K562 (cell line): ENCODE data around the gene ANTKMT. TPM values are rescaled to one million over a fixed set of nuclear protein-coding genes. Genes with fewer than 3 reads are reported as not detected.

Experiments used
- IFI16 ChIP-seq: fragments of 250-450 bp; sonication (Bioruptor Pico); IDR thresholded peaks from 2 replicates; pipeline ENCODE4 v2.1.2; 2022; ENCODE audit warnings: mild to moderate bottlenecking, inconsistent platforms
- JUND ChIP-seq, 2 experiments: IDR thresholded peaks; 2 replicates in 1 of 2; 3 replicates in 1 of 2; pipeline ENCODE4 v1.6.1; 2011; ENCODE audit warnings: borderline replicate concordance in 2 of 2, low read depth in 2 of 2, low read length in 2 of 2, improper control_type of control experiment in 1 of 2, missing biosample characterization in 1 of 2, missing genetic modification characterization in 1 of 2, missing genetic modification reagents in 1 of 2
- KLF13 ChIP-seq: fragments of 450-650 bp; IDR thresholded peaks from 2 replicates; pipeline ENCODE4 v1.6.1; 2016; ENCODE audit warnings: missing genetic modification characterization, low read depth, mild to moderate bottlenecking, missing compliant biosample characterization, moderate library complexity, borderline replicate concordance
- MYNN ChIP-seq, 2 experiments: sonication (generic); formaldehyde crosslinking in 1 of 2; IDR thresholded peaks; 2 replicates each; pipeline versions ENCODE4 v1.5.0 to v1.6.1; 2016 to 2020; ENCODE audit warnings: antibody characterized with exemption in 1 of 2, missing genetic modification reagents in 1 of 2
- NFATC3 ChIP-seq: fragments of 450-650 bp; IDR thresholded peaks from 2 replicates; pipeline ENCODE4 v1.6.1; 2017; ENCODE audit warnings: mild to moderate bottlenecking
- SP2 ChIP-seq: IDR thresholded peaks from 2 replicates; pipeline ENCODE4 v1.6.1; 2011; ENCODE audit warnings: mild to moderate bottlenecking, low read depth, low read length, moderate library complexity; ENCODE audit not compliant: poor library complexity, severe bottlenecking; ENCODE audit errors: extremely low read depth
- TCF7L2 ChIP-seq: fragments of 150-350 bp; IDR thresholded peaks from 2 replicates; pipeline ENCODE4 v1.6.1; 2016; ENCODE audit warnings: low read depth, mild to moderate bottlenecking, low read length, moderate library complexity
- ZFPM2 ChIP-seq: fragments of 250-450 bp; sonication (Bioruptor Pico); IDR thresholded peaks from 2 replicates; pipeline ENCODE4 v1.5.1; 2022; ENCODE audit warnings: mild to moderate bottlenecking
- polyA plus RNA-seq, 8 experiments: library from polyadenylated mRNA; depleted of rRNA in 4 of 8; stranded (reverse) in 5 of 8; unstranded in 3 of 8; fragments of >200 nt; fragmentation: Nextera tagmentation in 2 of 8; fragmentation: Illumina TruSeq in 1 of 8; extraction: Ambion mirVana in 2 of 8; extraction: Trizol in 1 of 8; gene quantifications; 2 replicates each; pipeline versions ENCODE4 v1.2.1 to v1.2.3, GENCODE V29; 2011 to 2014; ENCODE audit warnings: inconsistent platforms in 1 of 8, missing spikeins in 1 of 8
- total RNA-seq, 7 experiments: library from RNA; depleted of rRNA in 6 of 7; stranded (reverse); fragments of >200 nt in 6 of 7; fragmentation: Illumina TruSeq in 2 of 7; extraction: Trizol in 2 of 7; gene quantifications; 2 replicates each; pipeline versions ENCODE4 v1.2.1 to v1.2.3, GENCODE V29; 2011 to 2021; ENCODE audit warnings: low replicate concordance in 1 of 7
- TF ChIP-seq, protein P1 (sequence below), 2 experiments: fragments of 450-650 bp; formaldehyde crosslinking in 1 of 2; IDR thresholded peaks; 2 replicates each; pipeline versions ENCODE4 v1.4.0 to v1.6.1; 2014 to 2020; ENCODE audit warnings: mild to moderate bottlenecking in 2 of 2, borderline replicate concordance in 1 of 2, low read depth in 1 of 2
- TF ChIP-seq, protein P2 (sequence below): sonication (generic); formaldehyde crosslinking; IDR thresholded peaks from 2 replicates; pipeline ENCODE4 v1.8.0; 2022; ENCODE audit warnings: mild to moderate bottlenecking, low read depth, missing genetic modification reagents
- TF ChIP-seq, protein P3 (sequence below): fragments of 150-350 bp; IDR thresholded peaks from 2 replicates; pipeline ENCODE4 v1.6.1; 2014; ENCODE audit warnings: low read depth, mild to moderate bottlenecking, low read length, borderline replicate concordance

ANTKMT gene
- total and polyA plus RNA-seq, 9 of the 15 experiments (the other 6 are each of a cell fraction or from before 2014, with no cell fraction given): 0.58 to 217 (median 19.1) TPM

DNA sequence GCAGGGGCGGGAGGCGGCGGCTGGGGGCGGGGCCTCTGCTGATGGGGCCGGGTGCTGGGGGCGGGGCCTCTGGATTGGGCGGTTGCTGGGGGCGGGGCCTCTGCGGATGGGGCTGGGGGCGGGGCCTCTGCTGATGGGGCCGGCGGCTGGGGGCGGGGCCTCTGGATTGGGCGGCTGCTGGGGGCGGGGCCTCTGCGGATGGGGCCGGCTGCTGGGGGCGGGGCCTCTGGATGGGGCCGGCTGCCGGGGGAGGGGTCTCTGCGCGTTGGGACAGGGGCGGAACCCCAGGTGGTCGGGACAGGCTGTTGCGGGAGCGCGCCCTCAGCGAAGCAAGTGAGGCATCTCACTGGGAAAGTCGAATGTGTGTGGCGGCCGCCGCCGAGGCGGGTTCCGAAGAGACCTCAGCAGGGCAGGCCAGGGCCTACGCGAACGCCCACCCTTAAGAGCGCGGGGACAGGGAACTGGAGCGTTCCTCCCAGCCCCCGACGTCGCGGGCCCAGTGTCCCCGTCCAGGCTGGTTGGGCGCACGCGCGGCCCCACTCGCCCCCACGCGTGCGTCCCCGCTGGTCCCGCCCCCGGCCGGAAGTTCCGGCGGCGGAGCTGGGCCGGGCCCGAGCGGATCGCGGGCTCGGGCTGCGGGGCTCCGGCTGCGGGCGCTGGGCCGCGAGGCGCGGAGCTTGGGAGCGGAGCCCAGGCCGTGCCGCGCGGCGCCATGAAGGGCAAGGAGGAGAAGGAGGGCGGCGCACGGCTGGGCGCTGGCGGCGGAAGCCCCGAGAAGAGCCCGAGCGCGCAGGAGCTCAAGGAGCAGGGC lies 40.9 kb upstream of the ANTKMT start, which contains the start of gene STUB1 (continued):
- TF ChIP-seq MYNN (IDR thresholded peaks at IDR 0.05): no peak
- no peak for TF ChIP-seq MYNN (CRISPR knock-in tag; IDR thresholded peaks at IDR 0.05)
- TF ChIP-seq, protein P1, sequence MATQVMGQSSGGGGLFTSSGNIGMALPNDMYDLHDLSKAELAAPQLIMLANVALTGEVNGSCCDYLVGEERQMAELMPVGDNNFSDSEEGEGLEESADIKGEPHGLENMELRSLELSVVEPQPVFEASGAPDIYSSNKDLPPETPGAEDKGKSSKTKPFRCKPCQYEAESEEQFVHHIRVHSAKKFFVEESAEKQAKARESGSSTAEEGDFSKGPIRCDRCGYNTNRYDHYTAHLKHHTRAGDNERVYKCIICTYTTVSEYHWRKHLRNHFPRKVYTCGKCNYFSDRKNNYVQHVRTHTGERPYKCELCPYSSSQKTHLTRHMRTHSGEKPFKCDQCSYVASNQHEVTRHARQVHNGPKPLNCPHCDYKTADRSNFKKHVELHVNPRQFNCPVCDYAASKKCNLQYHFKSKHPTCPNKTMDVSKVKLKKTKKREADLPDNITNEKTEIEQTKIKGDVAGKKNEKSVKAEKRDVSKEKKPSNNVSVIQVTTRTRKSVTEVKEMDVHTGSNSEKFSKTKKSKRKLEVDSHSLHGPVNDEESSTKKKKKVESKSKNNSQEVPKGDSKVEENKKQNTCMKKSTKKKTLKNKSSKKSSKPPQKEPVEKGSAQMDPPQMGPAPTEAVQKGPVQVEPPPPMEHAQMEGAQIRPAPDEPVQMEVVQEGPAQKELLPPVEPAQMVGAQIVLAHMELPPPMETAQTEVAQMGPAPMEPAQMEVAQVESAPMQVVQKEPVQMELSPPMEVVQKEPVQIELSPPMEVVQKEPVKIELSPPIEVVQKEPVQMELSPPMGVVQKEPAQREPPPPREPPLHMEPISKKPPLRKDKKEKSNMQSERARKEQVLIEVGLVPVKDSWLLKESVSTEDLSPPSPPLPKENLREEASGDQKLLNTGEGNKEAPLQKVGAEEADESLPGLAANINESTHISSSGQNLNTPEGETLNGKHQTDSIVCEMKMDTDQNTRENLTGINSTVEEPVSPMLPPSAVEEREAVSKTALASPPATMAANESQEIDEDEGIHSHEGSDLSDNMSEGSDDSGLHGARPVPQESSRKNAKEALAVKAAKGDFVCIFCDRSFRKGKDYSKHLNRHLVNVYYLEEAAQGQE (IDR thresholded peaks at IDR 0.05; ENCODE audit: borderline replicate concordance): no peak
- TF ChIP-seq, protein P1 (CRISPR knock-in tag; IDR thresholded peaks at IDR 0.05; ENCODE audit: low read depth): peak; percentile 62; the same call in 1 of the 2 replicates
- no peak for TF ChIP-seq ZFPM2 (CRISPR knock-in tag)
- TF ChIP-seq KLF13 (tag): peak; percentile 69; the same call in 1 of the 2 replicates
- no peak for TF ChIP-seq TCF7L2
- no peak for TF ChIP-seq SP2
- TF ChIP-seq, protein P2, sequence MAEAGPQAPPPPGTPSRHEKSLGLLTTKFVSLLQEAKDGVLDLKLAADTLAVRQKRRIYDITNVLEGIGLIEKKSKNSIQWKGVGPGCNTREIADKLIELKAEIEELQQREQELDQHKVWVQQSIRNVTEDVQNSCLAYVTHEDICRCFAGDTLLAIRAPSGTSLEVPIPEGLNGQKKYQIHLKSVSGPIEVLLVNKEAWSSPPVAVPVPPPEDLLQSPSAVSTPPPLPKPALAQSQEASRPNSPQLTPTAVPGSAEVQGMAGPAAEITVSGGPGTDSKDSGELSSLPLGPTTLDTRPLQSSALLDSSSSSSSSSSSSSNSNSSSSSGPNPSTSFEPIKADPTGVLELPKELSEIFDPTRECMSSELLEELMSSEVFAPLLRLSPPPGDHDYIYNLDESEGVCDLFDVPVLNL (CRISPR knock-in tag): no peak
- TF ChIP-seq JUND (IDR thresholded peaks at IDR 0.05; ENCODE audit: borderline replicate concordance, low read depth, low read length): 0 out of 2 replicates have a peak, but pooled peaks have one; percentile 3
- no peak for TF ChIP-seq JUND (tag; IDR thresholded peaks at IDR 0.05; ENCODE audit: borderline replicate concordance, low read depth, low read length)
- TF ChIP-seq IFI16 (CRISPR knock-in tag): no peak
- TF ChIP-seq, protein P3, sequence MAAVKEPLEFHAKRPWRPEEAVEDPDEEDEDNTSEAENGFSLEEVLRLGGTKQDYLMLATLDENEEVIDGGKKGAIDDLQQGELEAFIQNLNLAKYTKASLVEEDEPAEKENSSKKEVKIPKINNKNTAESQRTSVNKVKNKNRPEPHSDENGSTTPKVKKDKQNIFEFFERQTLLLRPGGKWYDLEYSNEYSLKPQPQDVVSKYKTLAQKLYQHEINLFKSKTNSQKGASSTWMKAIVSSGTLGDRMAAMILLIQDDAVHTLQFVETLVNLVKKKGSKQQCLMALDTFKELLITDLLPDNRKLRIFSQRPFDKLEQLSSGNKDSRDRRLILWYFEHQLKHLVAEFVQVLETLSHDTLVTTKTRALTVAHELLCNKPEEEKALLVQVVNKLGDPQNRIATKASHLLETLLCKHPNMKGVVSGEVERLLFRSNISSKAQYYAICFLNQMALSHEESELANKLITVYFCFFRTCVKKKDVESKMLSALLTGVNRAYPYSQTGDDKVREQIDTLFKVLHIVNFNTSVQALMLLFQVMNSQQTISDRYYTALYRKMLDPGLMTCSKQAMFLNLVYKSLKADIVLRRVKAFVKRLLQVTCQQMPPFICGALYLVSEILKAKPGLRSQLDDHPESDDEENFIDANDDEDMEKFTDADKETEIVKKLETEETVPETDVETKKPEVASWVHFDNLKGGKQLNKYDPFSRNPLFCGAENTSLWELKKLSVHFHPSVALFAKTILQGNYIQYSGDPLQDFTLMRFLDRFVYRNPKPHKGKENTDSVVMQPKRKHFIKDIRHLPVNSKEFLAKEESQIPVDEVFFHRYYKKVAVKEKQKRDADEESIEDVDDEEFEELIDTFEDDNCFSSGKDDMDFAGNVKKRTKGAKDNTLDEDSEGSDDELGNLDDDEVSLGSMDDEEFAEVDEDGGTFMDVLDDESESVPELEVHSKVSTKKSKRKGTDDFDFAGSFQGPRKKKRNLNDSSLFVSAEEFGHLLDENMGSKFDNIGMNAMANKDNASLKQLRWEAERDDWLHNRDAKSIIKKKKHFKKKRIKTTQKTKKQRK: no peak
- TF ChIP-seq NFATC3: no peak
